Stimulated activated memory B cell treated with anti-CD40 and anti-IgM and Interleukin-4, amounts not matched to agents 10 μg/mL and 1 μg/mL and 100 μg/mL, for 72 hours (primary cell): ENCODE results near the gene LYPLA2.

Experiments used
- ATAC-seq: fragments of 150-1000 bp; cut with Tn5 transposase; 2 replicates; pipeline ENCODE4 v1.10.0; 2021
- H3K27ac Mint-ChIP-seq: one replicate; pipeline ENCODE4 v1.8.0; 2022; ENCODE audit warnings: mild to moderate bottlenecking, mixed read lengths
- H3K27me3 Mint-ChIP-seq: one replicate; pipeline ENCODE4 v1.8.0; 2022; ENCODE audit warnings: mixed read lengths
- H3K36me3 Mint-ChIP-seq: one replicate; pipeline ENCODE4 v1.8.0; 2022; ENCODE audit warnings: mixed read lengths
- H3K4me1 Mint-ChIP-seq: one replicate; pipeline ENCODE4 v1.8.0; 2022; ENCODE audit warnings: mixed read lengths
- H3K4me3 Mint-ChIP-seq: one replicate; pipeline ENCODE4 v1.8.0; 2022; ENCODE audit warnings: mild to moderate bottlenecking, moderate library complexity, mixed read lengths
- H3K9me3 Mint-ChIP-seq: one replicate; pipeline ENCODE4 v1.8.0; 2022; ENCODE audit warnings: mixed read lengths

Gene LYPLA2

GRCh38 chr1:23803674-23804073, 12.7 kb downstream of the LYPLA2 start:
- H3K27ac Mint-ChIP-seq = peak overlapping the region; percentile 17
- H3K9me3 Mint-ChIP-seq = no peaks in the 10 kb centered on the region
- no peak overlapping the region for H3K4me3 Mint-ChIP-seq
- H3K4me1 Mint-ChIP-seq = peaks cover 29% of the 10 kb centered on the region
- no peaks in the 10 kb centered on the region for H3K27me3 Mint-ChIP-seq
- ATAC-seq = no peak
- peaks cover 24% of the 10 kb centered on the region for H3K36me3 Mint-ChIP-seq

GRCh38 chr1:23804183-23804835, 13.4 kb downstream of the LYPLA2 start:
- Mint-ChIP-seq H3K27ac (peak overlapping the region; percentile 17), H3K4me1 (peaks cover 23% of the 10 kb centered on the region), H3K9me3 (no peaks in the 10 kb centered on the region), H3K4me3 (no peak overlapping the region), H3K36me3 (peaks cover 21% of the 10 kb centered on the region), H3K27me3 (no peaks in the 10 kb centered on the region)
- ATAC-seq = no peak

- H3K36me3 Mint-ChIP-seq = peaks cover 21% of the 10 kb centered on the region
- peaks cover 21% of the 10 kb centered on the region for H3K4me1 Mint-ChIP-seq
- H3K27me3 Mint-ChIP-seq = no peaks in the 10 kb centered on the region
- peak overlapping the region; percentile 17 for H3K27ac Mint-ChIP-seq
- no peak overlapping the region for H3K4me3 Mint-ChIP-seq
- H3K9me3 Mint-ChIP-seq = no peaks in the 10 kb centered on the region
- no peak for ATAC-seq
Observed at GRCh38 chr1:23805025-23805424, 14.1 kb downstream of the LYPLA2 start.

- H3K4me1 Mint-ChIP-seq = peaks cover 28% of the 10 kb centered on the region
- no peak overlapping the region for H3K4me3 Mint-ChIP-seq
- H3K36me3 Mint-ChIP-seq = peaks cover 28% of the 10 kb centered on the region
- no peaks in the 10 kb centered on the region for H3K9me3 Mint-ChIP-seq
- ATAC-seq = no peak
- no peaks in the 10 kb centered on the region for H3K27me3 Mint-ChIP-seq
- no peak overlapping the region for H3K27ac Mint-ChIP-seq
Observed at GRCh38 chr1:23806280-23806679, 15.3 kb downstream of the LYPLA2 start.

DNA sequence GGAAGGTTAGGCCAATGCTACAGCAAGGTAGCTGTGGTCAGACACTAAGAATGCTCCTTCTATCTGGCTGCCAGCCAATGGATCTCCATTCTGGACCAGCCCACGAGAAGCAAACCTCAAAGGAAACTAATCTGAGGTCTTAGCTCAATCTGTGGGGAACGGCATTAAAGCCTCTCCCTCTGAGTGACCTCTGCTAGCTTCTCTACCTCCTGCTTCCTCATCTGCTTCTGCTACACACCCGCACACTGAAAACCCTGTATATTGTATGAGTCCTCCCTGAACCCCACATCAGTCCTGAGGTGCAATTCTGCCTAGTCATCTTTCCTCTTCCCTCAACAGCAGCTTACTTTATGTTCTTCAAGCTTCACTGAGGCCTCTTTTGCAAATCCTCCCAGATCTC, 16.5 kb downstream of the LYPLA2 start:
- peaks cover 29% of the 10 kb centered on the region for H3K4me1 Mint-ChIP-seq
- no peak overlapping the region for H3K27ac Mint-ChIP-seq

GRCh38 chr1:23809751-23810171, 18.8 kb downstream of the LYPLA2 start:
- Mint-ChIP-seq H3K27ac (peak overlapping the region; percentile 66), H3K36me3 (peaks cover 49% of the 10 kb centered on the region), H3K4me3 (no peak overlapping the region), H3K9me3 (no peaks in the 10 kb centered on the region), H3K27me3 (no peaks in the 10 kb centered on the region), H3K4me1 (peaks cover 32% of the 10 kb centered on the region)
- ATAC-seq = peak; percentile 91

More for the DNA sequence above, 16.5 kb downstream of the LYPLA2 start:
- Mint-ChIP-seq H3K4me3 (no peak overlapping the region), H3K9me3 (no peaks in the 10 kb centered on the region), H3K36me3 (peaks cover 39% of the 10 kb centered on the region), H3K27me3 (no peaks in the 10 kb centered on the region)
- no peak for ATAC-seq

GRCh38 chr1:23810818-23811540, 20.0 kb downstream of the LYPLA2 start:
- no peaks in the 10 kb centered on the region for H3K9me3 Mint-ChIP-seq
- no peaks in the 10 kb centered on the region for H3K27me3 Mint-ChIP-seq
- peaks cover 45% of the 10 kb centered on the region for H3K36me3 Mint-ChIP-seq
- peaks cover 32% of the 10 kb centered on the region for H3K4me1 Mint-ChIP-seq
- H3K4me3 Mint-ChIP-seq = no peak overlapping the region
- peak; percentile 88 for ATAC-seq
- H3K27ac Mint-ChIP-seq = peak overlapping the region; percentile 66

DNA sequence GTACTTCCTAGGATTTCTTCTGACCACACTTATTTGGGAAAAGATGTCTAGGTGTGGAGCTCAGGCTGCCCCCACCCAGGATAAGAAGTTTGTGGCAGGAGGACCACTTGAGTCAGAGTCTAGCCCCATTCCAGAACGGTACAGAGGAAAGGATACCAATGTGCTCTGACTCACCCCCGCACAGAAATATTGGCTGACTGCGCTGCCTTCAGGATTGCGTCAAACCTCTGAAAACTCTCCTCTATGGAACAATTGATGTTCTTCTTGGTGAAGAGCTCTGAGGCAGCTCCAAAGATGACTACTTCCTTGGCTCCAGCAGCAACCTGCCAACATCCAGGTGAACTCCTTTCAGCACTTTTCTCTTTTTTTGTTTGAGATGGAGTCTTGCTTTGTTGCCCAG, 23.1 kb downstream of the LYPLA2 start:
- Mint-ChIP-seq H3K4me3 (no peak overlapping the region), H3K4me1 (peaks cover 39% of the 10 kb centered on the region), H3K36me3 (peaks cover 52% of the 10 kb centered on the region), H3K27ac (no peak overlapping the region), H3K9me3 (no peaks in the 10 kb centered on the region), H3K27me3 (no peaks in the 10 kb centered on the region)
- no peak for ATAC-seq

- H3K36me3 Mint-ChIP-seq = peaks cover 50% of the 10 kb centered on the region
- H3K4me1 Mint-ChIP-seq = peaks cover 20% of the 10 kb centered on the region
- H3K27ac Mint-ChIP-seq = no peak overlapping the region
- no peaks in the 10 kb centered on the region for H3K27me3 Mint-ChIP-seq
- ATAC-seq = no peak
- no peaks in the 10 kb centered on the region for H3K9me3 Mint-ChIP-seq
- H3K4me3 Mint-ChIP-seq = no peak overlapping the region
Observed at GRCh38 chr1:23816361-23816760, 25.4 kb downstream of the LYPLA2 start.

DNA sequence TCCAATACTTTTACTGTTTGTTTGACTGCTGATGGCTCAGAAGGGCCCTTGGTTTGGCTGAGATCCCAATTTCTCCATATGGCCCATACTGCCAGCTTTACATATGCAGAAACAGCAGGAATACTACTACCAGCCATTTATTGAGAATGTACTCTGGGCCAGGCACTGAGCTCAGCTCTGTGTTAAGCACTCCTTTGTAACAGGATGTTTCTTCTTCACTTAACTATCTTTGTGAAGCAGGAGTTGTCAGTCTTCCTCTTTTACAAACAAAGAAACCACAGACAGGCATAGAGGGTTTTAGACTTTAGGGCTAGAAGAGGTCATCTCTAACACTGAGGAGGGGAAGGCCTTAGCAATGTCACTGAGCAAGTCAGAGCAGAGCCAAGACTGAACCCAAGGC, 26.0 kb downstream of the LYPLA2 start:
- ATAC-seq = no peak
- H3K36me3 Mint-ChIP-seq = peaks cover 46% of the 10 kb centered on the region
- no peak overlapping the region for H3K4me3 Mint-ChIP-seq
- H3K27me3 Mint-ChIP-seq = no peaks in the 10 kb centered on the region
- no peak overlapping the region for H3K27ac Mint-ChIP-seq
- H3K4me1 Mint-ChIP-seq = peaks cover 19% of the 10 kb centered on the region
- no peaks in the 10 kb centered on the region for H3K9me3 Mint-ChIP-seq

DNA sequence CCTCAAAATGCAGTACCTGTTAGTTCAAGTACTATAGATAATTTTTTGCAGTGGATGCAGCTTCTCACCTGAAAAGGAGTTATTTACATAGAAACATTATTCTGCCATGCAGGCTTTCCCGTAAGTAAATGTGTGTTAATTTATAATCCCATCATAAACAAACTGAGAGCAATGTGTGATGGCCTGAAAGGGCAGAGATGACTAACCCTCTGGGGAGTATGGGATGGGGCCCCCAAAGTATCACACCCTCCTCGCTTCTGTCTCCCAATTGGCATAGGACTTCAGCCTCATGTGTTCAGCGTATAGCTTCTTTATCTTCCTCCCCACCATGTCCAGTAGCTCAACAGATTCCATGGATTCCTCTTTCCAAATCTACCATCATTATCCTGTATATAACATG, 26.7 kb downstream of the LYPLA2 start:
- H3K9me3 Mint-ChIP-seq = no peaks in the 10 kb centered on the region
- H3K27me3 Mint-ChIP-seq = no peaks in the 10 kb centered on the region
- peaks cover 15% of the 10 kb centered on the region for H3K4me1 Mint-ChIP-seq
- ATAC-seq = no peak
- no peak overlapping the region for H3K4me3 Mint-ChIP-seq
- H3K27ac Mint-ChIP-seq = peak overlapping the region; percentile 48
- peaks cover 39% of the 10 kb centered on the region for H3K36me3 Mint-ChIP-seq

GRCh38 chr1:23823767-23824166, 32.8 kb downstream of the LYPLA2 start:
- H3K9me3 Mint-ChIP-seq = no peaks in the 10 kb centered on the region
- no peak for ATAC-seq
- H3K27ac Mint-ChIP-seq = no peak overlapping the region
- H3K4me3 Mint-ChIP-seq = peak overlapping the region; percentile 40
- peaks cover 6% of the 10 kb centered on the region for H3K36me3 Mint-ChIP-seq
- peaks cover 27% of the 10 kb centered on the region for H3K4me1 Mint-ChIP-seq
- H3K27me3 Mint-ChIP-seq = no peaks in the 10 kb centered on the region

DNA sequence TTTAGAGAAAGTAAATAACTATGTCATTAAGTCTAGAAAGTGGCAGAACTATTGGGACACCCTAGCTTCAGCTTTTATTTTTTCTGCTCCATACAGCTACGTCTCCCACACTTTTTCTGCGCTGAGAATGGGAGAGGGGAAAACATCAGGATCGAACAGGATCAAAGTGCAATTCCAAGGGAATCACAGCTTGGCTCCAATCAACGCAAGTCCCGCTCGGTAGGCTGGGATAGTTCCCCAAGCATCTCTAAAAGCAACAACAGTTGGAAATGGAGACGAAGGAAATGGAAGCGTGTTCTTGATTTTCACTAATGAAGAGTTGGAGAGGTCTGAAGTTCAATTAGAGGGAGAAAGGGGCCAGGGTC, 33.7 kb downstream of the LYPLA2 start:
- Mint-ChIP-seq H3K4me1 (peaks cover 27% of the 10 kb centered on the region), H3K4me3 (peak overlapping the region; percentile 93), H3K9me3 (no peaks in the 10 kb centered on the region), H3K27ac (peak overlapping the region; percentile 98), H3K36me3 (peaks cover 6% of the 10 kb centered on the region), H3K27me3 (no peaks in the 10 kb centered on the region)
- ATAC-seq = no peak

DNA sequence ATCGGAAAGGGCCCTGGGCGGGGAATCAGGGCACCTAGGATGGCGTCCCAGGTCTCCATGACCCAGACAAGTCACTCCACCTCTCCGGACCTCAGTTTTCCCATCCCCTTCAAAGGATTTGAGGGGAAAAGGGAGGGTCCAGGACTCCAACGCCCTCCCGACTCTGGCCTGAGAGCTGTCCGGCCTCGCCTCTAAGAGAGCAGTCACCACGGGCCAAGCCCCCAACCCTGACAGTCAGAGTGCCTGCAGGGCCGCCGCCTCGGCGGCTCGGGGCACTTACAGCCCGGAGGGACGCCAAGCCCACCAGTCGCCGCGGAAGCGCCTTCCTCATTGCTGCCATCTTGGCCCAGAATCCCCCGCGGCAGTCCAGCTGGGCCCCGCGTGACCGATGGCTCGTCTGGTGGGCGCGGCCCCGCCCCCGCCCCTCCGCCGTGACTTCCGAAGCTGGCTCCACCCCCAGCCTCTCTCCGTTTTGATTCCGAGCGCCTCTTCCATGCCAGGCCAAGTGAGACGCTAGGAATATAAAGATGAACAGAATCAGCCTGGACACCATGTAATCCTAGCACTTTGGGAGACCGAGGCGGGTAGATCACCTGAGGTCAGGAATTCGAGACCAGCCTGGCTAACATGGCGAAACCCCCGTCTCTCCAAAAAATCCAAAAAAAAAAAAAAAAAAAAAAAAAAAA, 34.3 kb downstream of the LYPLA2 start, which contains the start of gene HMGCL:
Gene HMGCL (minus strand): TSS at position 354 of the 686 bp plus-strand sequence. CDS start 14 bp downstream, at position 340.
- Mint-ChIP-seq H3K4me3 (peak within 1 kb of the TSS; percentile 93), H3K27me3 (no peaks in the 10 kb centered on the region), H3K9me3 (no peaks in the 10 kb centered on the region), H3K36me3 (peaks cover 3% of the 10 kb centered on the region), H3K27ac (peak within 1 kb of the TSS; percentile 98), H3K4me1 (peaks cover 27% of the 10 kb centered on the region)
- ATAC-seq = peak; percentile 96

DNA sequence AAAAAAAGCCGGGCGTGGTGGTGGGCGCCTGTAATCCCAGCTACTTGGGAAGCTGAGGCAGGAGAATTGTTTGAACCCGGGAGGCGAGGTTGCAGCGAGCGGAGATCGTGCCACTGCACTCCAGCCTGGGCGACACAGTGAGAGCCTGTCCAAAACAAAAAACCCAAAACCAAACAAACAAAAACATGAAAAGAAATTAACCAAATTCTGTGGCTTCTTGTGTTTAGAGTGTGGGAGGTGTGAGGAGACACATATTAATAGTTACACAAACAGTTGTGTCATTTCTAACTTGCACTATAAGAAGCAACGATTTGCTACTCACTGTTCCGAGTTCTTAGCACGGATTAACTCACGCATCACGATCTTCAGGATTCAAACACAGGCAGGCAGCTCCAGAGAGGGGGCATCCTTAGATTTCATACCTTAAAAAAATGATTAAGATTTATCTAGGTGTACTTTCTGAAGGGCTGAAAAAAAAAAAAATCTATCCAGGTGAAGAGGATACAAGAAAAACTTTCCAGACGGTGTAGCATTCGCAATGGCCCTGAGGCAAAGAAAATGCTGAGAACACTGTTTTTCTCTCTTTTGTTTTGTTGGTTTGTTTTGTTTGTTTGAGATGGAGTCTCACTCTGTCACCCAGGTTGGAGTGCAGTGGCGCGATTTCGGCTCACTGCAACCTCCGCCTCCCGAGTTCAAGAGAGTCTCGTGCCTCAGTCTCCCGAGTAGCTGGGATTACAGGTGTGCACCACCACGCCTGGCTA, 35.0 kb downstream of the LYPLA2 start:
- Mint-ChIP-seq H3K36me3 (no peaks in the 10 kb centered on the region), H3K27me3 (no peaks in the 10 kb centered on the region), H3K9me3 (no peaks in the 10 kb centered on the region), H3K4me1 (peaks cover 27% of the 10 kb centered on the region), H3K27ac (peak overlapping the region; percentile 98), H3K4me3 (peak overlapping the region; percentile 93)
- ATAC-seq = peak; percentile 69
